Activated naive CD4-positive, alpha-beta T cell treated with anti-CD3 and anti-CD28 coated beads for 36 hours (primary cell): ENCODE data around the gene APBB2. TPM values are rescaled to one million over a fixed set of nuclear protein-coding genes. Genes with fewer than 3 reads are reported as not detected.
"Not testable (repeated sequence)": the region's sequence is repeated elsewhere in the genome, so short reads cannot be mapped to it uniquely, and the experiment has no call there.

Experiments used
- CTCF ChIA-PET: fragments of 350-600 bp; sonication (Branson Sonifier 250); formaldehyde crosslinking; loops from one replicate; lab custom pipeline; 2021; ENCODE audit warnings: antibody characterized with exemption; lab: Charles Lee
- DNase-seq: peaks from one replicate; pipeline ENCODE4 v3.0.0-alpha.2; 2020
- H3K27ac Mint-ChIP-seq: one replicate; pipeline ENCODE4 v1.8.0; 2021; ENCODE audit warnings: mild to moderate bottlenecking, mixed read lengths
- H3K27me3 Mint-ChIP-seq: one replicate; pipeline ENCODE4 v1.8.0; 2021; ENCODE audit warnings: low read depth, mixed read lengths
- H3K36me3 Mint-ChIP-seq: one replicate; pipeline ENCODE4 v1.8.0; 2021; ENCODE audit warnings: low read depth, mixed read lengths
- H3K4me1 Mint-ChIP-seq: one replicate; pipeline ENCODE4 v1.8.0; 2021; ENCODE audit warnings: low read depth, mixed read lengths
- H3K4me3 Mint-ChIP-seq: one replicate; pipeline ENCODE4 v1.8.0; 2021; ENCODE audit warnings: mild to moderate bottlenecking, moderate library complexity, mixed read lengths
- H3K9me3 Mint-ChIP-seq: one replicate; pipeline ENCODE4 v1.8.0; 2021; ENCODE audit warnings: mixed read lengths
- intact Hi-C: fragments of 100-400 bp; cut with micrococcal nuclease; formaldehyde crosslinking; loops from one replicate; pipeline ENCODE4 v1.15.1; 2023
- total RNA-seq, 2 experiments: library from RNA; stranded (reverse); gene quantifications; one replicate each; pipeline ENCODE4 v1.2.3, GENCODE V29; 2021

Gene APBB2
- total RNA-seq, 2 experiments from 2014 or later = 4.5 to 4.8 TPM

GRCh38 chr4:41070516-41071281, 143.6 kb downstream of the APBB2 start:
- no peak for DNase-seq
- CTCF ChIA-PET = interaction anchor here (0.6 kb wide), 1 partner anchor 211 kb away, joined by 3 read pairs; no protein-coding TSS in a partner anchor
- Mint-ChIP-seq H3K36me3 (no peaks in the 10 kb centered on the region), H3K4me1 (no peaks in the 10 kb centered on the region), H3K9me3 (no peaks in the 10 kb centered on the region), H3K27ac (no peak overlapping the region), H3K27me3 (no peaks in the 10 kb centered on the region), H3K4me3 (no peak overlapping the region)
- intact Hi-C loops = no loop called here

GRCh38 chr4:41069838-41070237, 144.5 kb downstream of the APBB2 start:
- no peak for DNase-seq
- Mint-ChIP-seq H3K9me3 (no peaks in the 10 kb centered on the region), H3K27me3 (no peaks in the 10 kb centered on the region), H3K4me3 (no peak overlapping the region), H3K4me1 (no peaks in the 10 kb centered on the region), H3K36me3 (no peaks in the 10 kb centered on the region), H3K27ac (no peak overlapping the region)
- intact Hi-C loops = no loop called here
- CTCF ChIA-PET = interaction anchor here (0.6 kb wide), 1 partner anchor 212 kb away, joined by 3 read pairs; no protein-coding TSS in a partner anchor

- intact Hi-C loops = no loop called here
- no peaks in the 10 kb centered on the region for H3K9me3 Mint-ChIP-seq
- H3K27ac Mint-ChIP-seq = no peak overlapping the region
- CTCF ChIA-PET = no interaction called here
- H3K27me3 Mint-ChIP-seq = no peaks in the 10 kb centered on the region
- no peak for DNase-seq
- H3K4me1 Mint-ChIP-seq = no peaks in the 10 kb centered on the region
- H3K36me3 Mint-ChIP-seq = no peaks in the 10 kb centered on the region
- H3K4me3 Mint-ChIP-seq = no peak overlapping the region
Observed at GRCh38 chr4:41069257-41069656, 145.1 kb downstream of the APBB2 start.

- H3K27ac Mint-ChIP-seq = no peak overlapping the region
- no peak overlapping the region for H3K4me3 Mint-ChIP-seq
- no peaks in the 10 kb centered on the region for H3K9me3 Mint-ChIP-seq
- H3K27me3 Mint-ChIP-seq = no peaks in the 10 kb centered on the region
- H3K36me3 Mint-ChIP-seq = no peaks in the 10 kb centered on the region
- intact Hi-C loops = no loop called here
- no peak for DNase-seq
- H3K4me1 Mint-ChIP-seq = no peaks in the 10 kb centered on the region
- CTCF ChIA-PET = no interaction called here
Observed at GRCh38 chr4:41067369-41067768, 147.0 kb downstream of the APBB2 start.

GRCh38 chr4:41066049-41066448, 148.3 kb downstream of the APBB2 start:
- Mint-ChIP-seq H3K27ac (no peak overlapping the region), H3K9me3 (no peaks in the 10 kb centered on the region), H3K27me3 (no peaks in the 10 kb centered on the region), H3K4me1 (no peaks in the 10 kb centered on the region), H3K4me3 (no peak overlapping the region), H3K36me3 (no peaks in the 10 kb centered on the region)
- DNase-seq = no peak
- CTCF ChIA-PET = no interaction called here
- intact Hi-C loops = no loop called here

- Mint-ChIP-seq H3K4me1 (no peaks in the 10 kb centered on the region), H3K9me3 (no peaks in the 10 kb centered on the region), H3K36me3 (no peaks in the 10 kb centered on the region), H3K4me3 (no peak overlapping the region), H3K27ac (no peak overlapping the region), H3K27me3 (no peaks in the 10 kb centered on the region)
- CTCF ChIA-PET = interaction anchor here (0.6 kb wide), 1 partner anchor 137 kb away, joined by 3 read pairs; no protein-coding TSS in a partner anchor
- intact Hi-C loops = no loop called here
- DNase-seq = no peak
Observed at GRCh38 chr4:41065434-41066006, 148.8 kb downstream of the APBB2 start.

- H3K27ac Mint-ChIP-seq = no peak overlapping the region
- H3K36me3 Mint-ChIP-seq = no peaks in the 10 kb centered on the region
- CTCF ChIA-PET = interaction anchor here (0.6 kb wide), 1 partner anchor 136 kb away, joined by 3 read pairs; no protein-coding TSS in a partner anchor
- H3K4me1 Mint-ChIP-seq = no peaks in the 10 kb centered on the region
- no peaks in the 10 kb centered on the region for H3K27me3 Mint-ChIP-seq
- H3K9me3 Mint-ChIP-seq = no peaks in the 10 kb centered on the region
- no peak overlapping the region for H3K4me3 Mint-ChIP-seq
- intact Hi-C loops = no loop called here
- DNase-seq = no peak
Observed at GRCh38 chr4:41064953-41065352, 149.4 kb downstream of the APBB2 start.

GRCh38 chr4:41061482-41062185, 152.7 kb downstream of the APBB2 start:
- intact Hi-C loops = no loop called here
- CTCF ChIA-PET = no interaction called here
- H3K27ac Mint-ChIP-seq = no peak overlapping the region
- H3K4me1 Mint-ChIP-seq = no peaks in the 10 kb centered on the region
- peaks cover 5% of the 10 kb centered on the region for H3K9me3 Mint-ChIP-seq
- H3K36me3 Mint-ChIP-seq = no peaks in the 10 kb centered on the region
- no peaks in the 10 kb centered on the region for H3K27me3 Mint-ChIP-seq
- DNase-seq = no peak
- no peak overlapping the region for H3K4me3 Mint-ChIP-seq

GRCh38 chr4:41060352-41061334, 153.7 kb downstream of the APBB2 start:
- Mint-ChIP-seq H3K27me3 (peaks cover 3% of the 10 kb centered on the region), H3K4me1 (no peaks in the 10 kb centered on the region), H3K36me3 (no peaks in the 10 kb centered on the region), H3K9me3 (peaks cover 5% of the 10 kb centered on the region), H3K4me3 (no peak overlapping the region), H3K27ac (no peak overlapping the region)
- DNase-seq = no peak
- CTCF ChIA-PET = no interaction called here
- intact Hi-C loops = no loop called here

- H3K9me3 Mint-ChIP-seq, H3K27ac Mint-ChIP-seq, H3K4me1 Mint-ChIP-seq, DNase-seq, H3K4me3 Mint-ChIP-seq, intact Hi-C loops, H3K36me3 Mint-ChIP-seq, H3K27me3 Mint-ChIP-seq, CTCF ChIA-PET: not testable (repeated sequence)
Observed at GRCh38 chr4:41059411-41059810, 154.9 kb downstream of the APBB2 start.

GRCh38 chr4:41058426-41058825, 155.9 kb downstream of the APBB2 start:
- no peaks in the 10 kb centered on the region for H3K36me3 Mint-ChIP-seq
- no peak overlapping the region for H3K27ac Mint-ChIP-seq
- peaks cover 11% of the 10 kb centered on the region for H3K27me3 Mint-ChIP-seq
- intact Hi-C loops = no loop called here
- no peak overlapping the region for H3K4me3 Mint-ChIP-seq
- CTCF ChIA-PET = no interaction called here
- no peaks in the 10 kb centered on the region for H3K4me1 Mint-ChIP-seq
- no peak for DNase-seq
- peaks cover 5% of the 10 kb centered on the region for H3K9me3 Mint-ChIP-seq

GRCh38 chr4:41057467-41057866, 156.9 kb downstream of the APBB2 start:
- CTCF ChIA-PET = no interaction called here
- H3K27me3 Mint-ChIP-seq = peaks cover 11% of the 10 kb centered on the region

More at GRCh38 chr4:41057467-41057866, 156.9 kb downstream of the APBB2 start:
- H3K27ac Mint-ChIP-seq = no peak overlapping the region
- H3K36me3 Mint-ChIP-seq = no peaks in the 10 kb centered on the region
- H3K4me3 Mint-ChIP-seq = no peak overlapping the region
- no peak for DNase-seq
- intact Hi-C loops = no loop called here
- no peaks in the 10 kb centered on the region for H3K4me1 Mint-ChIP-seq
- peaks cover 5% of the 10 kb centered on the region for H3K9me3 Mint-ChIP-seq
